DMS79 treated with DMSO at 0.1 percent for 48 hours (cell line): Measurements from ENCODE around the gene SBF2.

Source experiments
- DNase-seq: peaks from one replicate; lab custom pipeline; 2025; lab: John Stamatoyannopoulos, UW

The SBF2 gene

DNA sequence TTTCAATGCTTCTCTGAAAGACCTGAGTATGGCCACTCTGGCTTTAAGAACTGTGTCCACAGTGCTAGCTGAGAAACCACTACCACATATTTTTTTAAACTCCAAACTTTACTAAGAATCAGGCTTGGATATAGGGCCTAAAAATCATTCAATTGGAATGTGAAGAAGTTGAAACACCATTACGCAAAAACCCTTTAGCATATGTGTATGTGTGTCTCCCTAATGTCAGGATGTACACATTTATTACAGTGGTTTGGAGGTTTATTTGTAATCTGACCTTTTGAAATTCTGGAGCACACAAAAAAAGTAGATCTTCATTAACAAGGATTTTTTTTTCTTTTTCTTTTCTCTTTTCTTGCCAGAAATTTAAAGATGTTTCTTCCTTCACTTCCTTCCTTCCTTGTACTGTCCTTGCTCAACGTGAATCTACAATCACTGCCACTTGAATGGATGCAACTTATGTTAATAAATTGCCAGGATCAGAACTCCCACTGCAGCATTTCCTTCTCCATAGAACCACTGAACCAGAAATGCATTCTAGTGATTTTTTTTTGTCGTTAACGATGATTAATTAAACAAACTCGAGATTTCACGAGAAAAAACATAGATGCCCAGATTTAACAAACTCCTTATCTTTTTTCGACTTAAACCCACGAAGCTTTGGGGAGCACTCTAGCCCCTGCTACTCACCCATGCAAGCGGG lies 7.8 kb upstream of the SBF2 start:
- DNase-seq, result no peak

DNA sequence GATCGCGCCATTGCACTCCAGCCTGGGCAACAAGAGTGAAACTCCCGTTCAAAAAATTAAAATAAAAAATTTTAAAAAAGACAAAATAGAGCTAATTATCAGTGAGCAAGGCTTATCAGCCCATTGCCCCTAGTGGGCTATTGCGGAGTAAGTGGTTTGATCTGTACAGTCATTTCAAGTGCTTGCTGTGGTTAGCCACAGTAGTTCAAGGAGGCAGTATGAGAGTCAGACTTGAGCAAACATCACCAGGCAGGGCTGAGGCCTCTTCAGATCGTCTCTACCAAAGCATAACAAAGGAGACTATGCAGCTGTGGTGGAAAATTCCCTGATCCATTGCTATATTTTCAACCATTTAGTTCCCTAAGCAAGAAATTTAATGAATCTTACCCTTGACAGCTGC lies 4.3 kb upstream of the SBF2 start:
- DNase-seq, result peak; percentile 94

DNA sequence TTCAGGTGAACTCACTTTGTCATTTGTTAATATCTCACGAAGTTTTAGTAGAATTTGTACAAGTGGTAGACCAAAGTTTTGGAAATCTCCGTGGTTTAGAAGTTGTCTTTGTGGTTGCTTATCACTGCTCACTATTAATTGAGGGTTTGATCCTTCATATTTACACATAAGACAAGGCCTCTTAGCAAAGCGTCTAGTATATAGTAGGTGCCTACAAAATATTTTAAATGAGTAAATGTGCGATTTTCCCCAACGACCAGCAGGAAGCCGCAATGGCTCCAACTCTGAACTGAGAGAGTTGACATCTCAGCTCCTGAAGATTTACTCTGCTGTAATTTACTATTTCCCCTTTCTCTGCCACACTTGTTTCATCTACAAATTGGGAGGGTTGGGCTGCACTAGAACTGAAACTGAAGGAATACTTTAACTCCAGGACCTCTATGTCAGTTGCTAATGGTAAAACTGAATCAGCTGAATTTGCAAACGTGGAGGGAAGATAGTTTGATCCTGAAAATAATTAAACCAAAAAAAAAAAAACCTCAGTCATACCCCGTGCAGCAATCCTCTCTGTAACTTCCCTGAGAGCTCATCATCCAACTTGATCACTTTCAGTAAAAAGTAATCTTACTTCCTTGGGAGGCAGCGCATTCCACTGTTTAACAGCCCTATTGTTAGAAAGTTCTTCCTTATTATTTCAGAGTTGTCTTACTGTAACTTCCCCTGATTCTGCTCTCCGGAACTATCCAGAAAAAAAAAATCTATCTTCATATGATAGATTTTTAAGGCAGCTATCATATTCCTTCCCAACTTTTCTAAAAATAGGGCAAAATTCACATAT lies 1.3 kb upstream of the SBF2 start:
- no peak for DNase-seq

GRCh38 chr11:10294290-10294953 lies 403 bp upstream of the SBF2 start:
- peak; percentile 34 for DNase-seq

DNA sequence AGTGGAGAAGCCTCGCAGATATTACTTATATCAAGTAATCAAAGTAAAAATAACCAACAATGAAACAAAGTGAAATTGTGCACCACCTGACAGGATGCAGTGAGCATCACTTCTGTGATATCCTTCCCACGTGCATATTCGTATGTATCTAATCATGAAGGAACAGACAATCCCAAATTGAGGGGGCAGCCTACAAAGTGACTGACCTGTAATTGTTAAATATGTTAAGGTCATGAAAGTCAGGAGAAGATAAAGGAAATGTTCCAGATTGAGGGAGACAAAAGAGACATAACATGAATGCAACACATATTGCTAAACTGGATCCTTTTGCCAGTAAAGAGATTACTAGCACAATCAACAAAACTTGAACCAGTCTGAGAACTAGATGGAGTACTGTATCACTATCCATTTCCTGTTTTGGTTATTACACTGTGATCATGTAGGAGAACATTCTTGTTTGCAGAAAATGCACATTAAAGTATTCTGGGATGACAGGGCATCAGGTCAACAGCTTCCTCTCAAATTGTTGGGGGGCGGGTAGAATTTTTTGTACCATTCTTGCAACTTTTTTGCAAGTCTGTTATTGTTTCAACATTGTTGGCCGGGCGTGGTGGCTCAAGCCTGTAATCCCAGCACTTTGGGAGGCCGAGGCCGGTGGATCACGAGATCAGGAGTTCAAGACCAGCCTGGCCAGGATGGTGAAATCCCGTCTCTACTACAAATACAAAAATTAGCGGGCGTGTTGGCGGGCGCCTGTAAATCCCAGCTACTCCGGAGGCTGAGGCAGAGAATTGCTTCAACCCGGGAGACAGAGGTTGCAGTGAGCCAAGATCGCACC lies 2.0 kb downstream of the SBF2 start:
- DNase-seq, result no peak

GRCh38 chr11:10289765-10290380 lies 4.1 kb downstream of the SBF2 start:
- DNase-seq, result no peak

- no peak for DNase-seq
These were observed 4.9 kb downstream of the SBF2 start for GRCh38 chr11:10288881-10289764.

GRCh38 chr11:10287766-10288715 lies 6.0 kb downstream of the SBF2 start:
- DNase-seq, result no peak

DNA sequence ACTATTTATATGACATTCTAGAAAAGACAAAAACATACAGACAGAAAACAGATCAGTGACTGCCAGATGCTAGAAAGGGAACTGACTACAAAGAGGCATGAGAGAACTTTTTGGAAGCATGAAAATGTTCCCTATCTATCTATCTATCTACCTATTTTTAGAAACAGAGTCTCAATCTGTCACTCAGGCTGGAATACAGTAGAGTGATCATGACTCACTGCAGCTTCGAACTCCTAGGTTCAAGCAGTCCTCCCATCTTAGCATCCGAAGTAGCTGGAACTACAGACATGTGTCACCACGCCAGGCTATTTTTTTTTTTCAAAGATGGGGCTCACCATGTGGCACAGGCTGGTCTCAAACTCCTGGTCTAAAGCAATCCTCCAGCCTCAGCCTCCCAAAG lies 6.9 kb downstream of the SBF2 start:
- no peak for DNase-seq

- no peak for DNase-seq
These were observed 8.7 kb downstream of the SBF2 start for GRCh38 chr11:10285148-10285802.

- DNase-seq, result no peak
These were observed 10.0 kb downstream of the SBF2 start for GRCh38 chr11:10283991-10284390.

DNA sequence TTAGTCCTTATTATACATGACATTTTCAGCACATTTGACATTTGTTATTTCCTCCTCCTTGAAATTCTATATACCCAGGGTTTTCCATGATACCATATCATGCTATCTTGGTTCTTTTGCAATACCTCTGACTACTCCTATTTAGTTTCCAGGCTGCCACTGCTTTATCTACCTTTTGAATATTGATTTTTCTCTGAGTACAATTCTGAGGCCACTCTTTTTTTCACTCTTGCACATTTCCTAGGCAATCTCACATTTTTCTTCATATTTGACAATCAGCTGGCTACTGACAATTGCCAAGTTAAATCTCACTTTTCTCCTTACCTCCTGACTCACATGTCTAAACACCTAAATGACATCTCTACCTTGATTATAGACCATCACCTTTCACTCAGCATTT lies 11.9 kb downstream of the SBF2 start:
- no peak for DNase-seq

DNA sequence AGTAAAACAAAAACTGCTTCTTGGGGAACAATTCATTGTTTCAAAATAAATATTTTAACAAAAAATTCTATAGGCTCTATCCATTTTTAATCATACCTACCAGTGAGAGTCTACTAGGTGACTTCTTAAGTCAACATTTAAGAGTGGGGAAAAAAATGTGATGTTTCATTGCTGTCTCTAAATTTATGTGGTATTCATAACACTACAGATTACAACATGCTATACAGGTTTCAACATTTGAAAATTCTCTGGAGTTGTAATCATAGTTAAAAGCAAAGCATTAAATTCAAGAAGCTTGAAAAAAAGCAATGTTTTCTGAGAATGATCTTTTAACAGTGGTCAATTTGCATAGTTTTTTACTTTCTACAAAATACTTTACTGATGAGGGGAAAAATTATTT lies 18.3 kb downstream of the SBF2 start:
- no peak for DNase-seq

DNA sequence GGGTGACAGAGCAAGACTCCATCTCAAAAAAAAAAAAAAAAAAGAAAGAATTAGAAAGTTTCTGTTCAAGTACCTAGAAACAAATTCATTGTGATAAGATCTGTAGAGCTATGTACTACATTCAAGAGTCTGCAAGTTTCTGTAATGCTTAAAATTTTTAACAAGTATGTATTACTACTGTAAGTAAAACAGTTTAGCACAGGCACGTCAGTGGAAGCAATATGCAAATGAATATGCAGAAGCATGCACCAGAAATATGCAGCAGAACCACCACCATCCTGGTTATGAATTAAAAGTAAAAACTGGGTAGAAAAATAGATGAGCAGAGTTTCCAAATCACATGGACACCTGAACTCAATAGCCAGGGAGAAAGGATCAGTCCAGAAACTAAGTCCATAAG lies 19.3 kb downstream of the SBF2 start:
- DNase-seq, result no peak

DNA sequence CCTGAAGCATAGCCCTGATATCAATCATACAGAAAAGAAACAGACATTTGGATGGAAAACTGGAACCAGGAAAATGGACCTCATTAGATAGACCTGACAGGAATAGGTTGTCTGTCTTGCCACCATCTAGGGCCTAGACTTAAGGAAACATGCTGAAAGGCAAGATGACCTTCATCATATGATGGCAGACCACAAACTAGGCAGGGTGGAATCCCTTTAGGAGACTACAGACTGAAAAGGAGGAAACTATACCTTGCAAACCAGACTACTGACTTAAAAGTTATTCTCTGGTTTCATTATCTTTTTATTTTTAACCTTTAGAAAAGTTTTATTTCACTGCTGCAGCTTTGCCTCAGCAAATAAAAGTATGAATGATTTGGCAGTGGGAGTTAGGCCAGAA lies 20.3 kb downstream of the SBF2 start:
- no peak for DNase-seq

DNA sequence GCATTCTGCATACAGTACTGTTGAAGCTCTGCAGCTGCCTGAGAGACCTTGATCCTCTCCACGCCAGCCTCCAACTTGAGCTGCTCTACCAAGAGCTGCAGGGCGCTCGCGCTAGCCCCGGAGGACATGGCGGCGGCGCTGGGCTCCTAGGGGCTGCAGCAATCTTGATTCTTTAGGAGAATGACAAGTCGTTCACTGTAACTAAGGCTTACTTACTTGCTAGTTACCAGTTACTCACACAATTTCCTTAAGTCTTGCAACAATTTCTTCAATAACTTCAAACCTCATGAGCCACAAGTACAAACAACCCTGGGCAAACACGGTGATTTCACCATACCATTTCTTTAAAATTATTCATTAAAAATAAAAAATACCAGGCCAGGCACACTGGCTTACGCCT lies 21.9 kb downstream of the SBF2 start:
- no peak for DNase-seq

DNA sequence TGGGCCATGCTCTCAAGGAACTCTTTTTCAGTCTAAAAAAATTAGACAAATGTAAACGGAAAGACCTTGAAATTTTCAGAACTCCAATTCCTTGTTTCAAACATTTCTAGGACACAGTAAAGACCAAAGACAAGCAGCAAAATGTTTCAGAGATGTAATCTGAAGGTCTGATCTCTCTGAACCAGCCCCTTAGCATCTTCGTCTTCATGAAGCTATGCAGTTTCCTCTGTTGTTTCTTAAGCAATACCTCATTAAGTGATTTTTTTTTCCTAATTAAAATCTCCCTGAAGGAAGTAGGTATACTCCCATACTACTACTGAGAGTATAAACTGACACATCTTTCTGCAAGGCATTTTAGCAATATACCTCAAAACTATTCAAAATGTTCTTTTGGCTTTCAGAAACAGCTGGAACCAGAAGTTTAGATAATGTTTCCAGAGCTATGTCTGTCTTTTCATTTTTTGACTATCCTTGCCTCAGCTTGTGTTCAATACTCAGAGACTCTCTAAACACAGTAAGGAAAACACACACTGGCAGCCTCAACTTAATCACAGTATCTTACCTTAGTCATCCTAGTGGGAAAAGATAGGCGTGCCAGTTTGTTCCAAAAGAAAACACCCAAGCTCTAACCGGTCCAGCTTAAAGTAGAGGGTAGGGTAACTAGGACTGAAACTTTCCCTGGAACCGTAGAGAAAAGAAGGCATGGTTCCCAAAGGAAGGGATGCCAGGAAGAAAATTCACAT lies 25.1 kb downstream of the SBF2 start:
- no peak for DNase-seq

DNA sequence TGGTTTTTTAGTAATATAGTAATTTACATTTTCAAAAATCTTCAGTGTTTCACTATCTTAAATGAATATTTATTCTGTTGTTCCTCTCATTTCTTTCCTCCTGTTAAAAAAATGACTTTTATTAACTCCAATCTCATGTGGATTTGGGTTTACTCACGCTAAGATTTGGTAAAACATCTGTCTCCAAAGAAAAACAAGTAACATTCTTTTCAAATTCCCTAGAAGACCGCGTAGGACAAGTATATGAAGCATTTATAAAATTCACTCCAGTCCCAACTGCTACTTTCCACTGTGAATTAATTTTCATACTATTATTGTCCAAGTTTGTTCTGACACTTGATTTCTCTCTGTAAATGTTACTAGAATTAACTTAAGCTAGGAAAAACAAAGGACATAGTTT lies 26.2 kb downstream of the SBF2 start:
- no peak for DNase-seq
